ENCODE measurements around the gene HLA-DQA1. TPM values are rescaled to one million over a fixed set of nuclear protein-coding genes. Genes with fewer than 3 reads are reported as not detected.

Gene HLA-DQA1
- total RNA-seq, 3 donors from 2014 or later (not counting 1 experiment from before 2014, with no cell fraction given), result 7.0 to 46.7 (median 39.9) TPM

DNA sequence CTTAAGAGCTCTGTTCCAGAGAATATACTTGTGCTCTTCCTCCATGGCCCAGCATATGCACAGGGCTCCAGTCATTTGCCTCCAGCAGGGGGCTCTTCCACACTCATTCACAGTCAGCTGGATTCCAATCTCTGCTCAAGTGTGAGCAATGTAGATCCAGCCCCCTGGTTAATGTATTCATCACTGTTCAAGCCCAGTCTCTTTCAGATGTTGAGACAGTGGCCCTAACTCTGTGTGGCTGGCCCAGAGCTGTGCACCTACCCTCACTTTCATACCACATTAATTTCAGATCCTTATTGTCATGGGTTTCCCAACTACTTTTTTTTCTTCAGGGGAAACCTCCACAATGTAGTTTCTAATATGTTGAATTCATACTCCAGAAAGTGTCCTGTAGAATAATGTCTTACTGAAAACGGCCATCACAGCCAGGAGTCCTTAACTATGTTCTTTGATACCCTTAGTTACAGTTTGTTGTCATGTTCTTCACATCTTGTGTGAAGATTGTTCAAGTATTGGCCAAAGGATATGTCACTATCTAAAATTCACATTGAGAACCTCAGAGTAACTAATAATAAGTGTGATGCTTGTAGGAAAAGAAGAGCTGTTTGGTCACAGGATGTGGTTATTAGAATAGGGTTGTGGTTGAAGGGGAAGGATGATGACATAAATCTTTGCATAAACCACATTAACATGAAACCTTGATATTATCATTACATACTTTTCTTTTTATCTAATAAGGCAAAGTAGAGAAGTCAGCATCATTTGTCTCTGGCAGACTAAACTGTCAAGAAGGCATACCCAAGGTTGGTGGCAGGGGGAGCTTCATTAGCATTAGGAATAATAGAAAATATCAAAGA lies 14.4 kb upstream of the HLA-DQA1 start:
- peak; percentile 36 for TF ChIP-seq CTCF (IDR thresholded peaks at IDR 0.05)
- Histone ChIP-seq H3K27ac (ENCODE audit: low read length) (peak overlapping the region; percentile 97), H3K4me1 (ENCODE audit: control insufficient read depth, insufficient read depth, low read length) (peaks cover 20% of the 10 kb centered on the region), H3K36me3 (ENCODE audit: control insufficient read depth, insufficient read depth, low read length) (no peaks in the 10 kb centered on the region), H3K27me3 (ENCODE audit: control insufficient read depth, insufficient read depth, low read length) (no peaks in the 10 kb centered on the region), H3K4me3 (ENCODE audit: low read length) (no peak overlapping the region), H3K9me3 (ENCODE audit: control insufficient read depth, insufficient read depth, low read length) (no peaks in the 10 kb centered on the region)
- H3K4me3 Mint-ChIP-seq, result peak overlapping the region; percentile 84
- peaks cover 38 to 52% of the 10 kb centered on the region in 2 donors for H3K4me1 Mint-ChIP-seq
- peak; percentile 37 to 90 for DNase-seq
- peaks cover 3 to 5% of the 10 kb centered on the region in 2 donors for H3K9me3 Mint-ChIP-seq
- WGBS (ENCODE audit: insufficient coverage), result 0% methylated on average over 1 of the region's 1 CpG
- H3K27me3 Mint-ChIP-seq (ENCODE audit: low read depth in 2 of 2), result peaks cover 0 to 2% of the 10 kb centered on the region in 2 donors
- peak overlapping the region; percentile 90 to 99 for H3K27ac Mint-ChIP-seq
- ATAC-seq, result peak; percentile 83 to 86 (median 84)
- peaks cover 7% of the 10 kb centered on the region for H3K36me3 Mint-ChIP-seq
- intact Hi-C loops (cut with micrococcal nuclease), result loop anchor here (1.0 to 2.0 kb wide), 4 partner anchors 12 to 63 kb away; no protein-coding TSS in a partner anchor

DNA sequence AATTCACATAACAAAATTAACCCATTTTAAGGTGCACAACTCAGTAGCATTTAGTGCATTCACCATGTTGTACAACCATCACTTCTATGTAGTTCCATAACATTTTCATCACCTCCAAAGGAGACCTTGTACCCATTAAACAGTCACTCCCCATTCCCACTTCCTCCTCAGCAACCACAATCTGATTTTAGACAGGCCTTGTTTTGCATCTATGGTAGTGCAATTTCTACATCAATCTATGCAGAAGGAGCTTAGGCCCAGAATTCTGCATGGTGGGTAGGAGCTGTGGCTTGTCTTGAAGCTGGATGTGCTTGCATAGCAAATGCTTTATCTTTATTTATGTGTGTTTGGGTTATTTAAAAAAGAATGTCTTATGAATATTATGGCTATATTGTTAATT lies 13.5 kb upstream of the HLA-DQA1 start:
- Mint-ChIP-seq H3K27me3 (ENCODE audit: low read depth in 2 of 2) (no peaks in the 10 kb centered on the region), H3K4me3 (peak overlapping the region; percentile 35), H3K9me3 (no peaks in the 10 kb centered on the region), H3K27ac (peak overlapping the region; percentile 90 to 99), H3K4me1 (peaks cover 42 to 56% of the 10 kb centered on the region in 2 donors), H3K36me3 (no peaks in the 10 kb centered on the region)
- TF ChIP-seq CTCF (IDR thresholded peaks at IDR 0.05), result no peak
- H3K27me3 ChIP-seq (ENCODE audit: control insufficient read depth, insufficient read depth, low read length), result no peaks in the 10 kb centered on the region
- peaks cover 21% of the 10 kb centered on the region for H3K4me1 ChIP-seq (ENCODE audit: control insufficient read depth, insufficient read depth, low read length)
- DNase-seq (peak in 1 of 2 donors; percentile 61), ATAC-seq (no peak)
- intact Hi-C loops (cut with micrococcal nuclease), result loop anchor here (1.0 to 2.0 kb wide), 3 partner anchors 39 to 62 kb away; no protein-coding TSS in a partner anchor
- no peaks in the 10 kb centered on the region for H3K9me3 ChIP-seq (ENCODE audit: control insufficient read depth, insufficient read depth, low read length)
- no peaks in the 10 kb centered on the region for H3K36me3 ChIP-seq (ENCODE audit: control insufficient read depth, insufficient read depth, low read length)
- no peak overlapping the region for H3K4me3 ChIP-seq (ENCODE audit: low read length)
- H3K27ac ChIP-seq (ENCODE audit: low read length), result peak overlapping the region; percentile 90

DNA sequence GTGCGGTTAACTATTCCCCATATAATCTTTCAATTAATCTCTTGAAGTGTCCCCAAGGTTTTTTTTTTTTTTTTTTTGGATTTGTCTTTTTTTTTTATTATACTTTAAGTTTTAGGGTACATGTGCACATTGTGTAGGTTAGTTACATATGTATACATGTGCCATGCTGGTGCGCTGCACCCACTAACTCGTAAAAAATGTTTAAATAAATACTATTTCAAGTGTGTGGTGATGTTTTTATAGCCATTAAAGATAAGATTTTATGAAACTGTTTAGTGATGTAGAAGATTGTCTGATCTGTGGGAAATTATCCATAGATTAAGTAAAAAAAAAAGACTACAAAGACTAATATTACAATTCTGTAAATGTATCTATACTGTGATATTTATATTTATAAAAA lies 12.6 kb upstream of the HLA-DQA1 start:
- Mint-ChIP-seq H3K4me1 (peaks cover 42 to 56% of the 10 kb centered on the region in 2 donors), H3K27me3 (ENCODE audit: low read depth in 2 of 2) (no peaks in the 10 kb centered on the region), H3K36me3 (no peaks in the 10 kb centered on the region), H3K9me3 (no peaks in the 10 kb centered on the region), H3K4me3 (peak overlapping the region; percentile 35), H3K27ac (peak overlapping the region; percentile 90 to 99)
- intact Hi-C loops (cut with micrococcal nuclease), result no loop called here
- peaks cover 21% of the 10 kb centered on the region for H3K4me1 ChIP-seq (ENCODE audit: control insufficient read depth, insufficient read depth, low read length)
- no peak overlapping the region for H3K4me3 ChIP-seq (ENCODE audit: low read length)
- no peaks in the 10 kb centered on the region for H3K36me3 ChIP-seq (ENCODE audit: control insufficient read depth, insufficient read depth, low read length)
- ATAC-seq, result no peak
- no peaks in the 10 kb centered on the region for H3K9me3 ChIP-seq (ENCODE audit: control insufficient read depth, insufficient read depth, low read length)
- H3K27ac ChIP-seq (ENCODE audit: low read length), result peak overlapping the region; percentile 90
- no peak for TF ChIP-seq CTCF (IDR thresholded peaks at IDR 0.05)
- WGBS (ENCODE audit: insufficient coverage), result no CpG with 5 or more reads among the region's 3 CpGs
- DNase-seq, result no peak
- no peaks in the 10 kb centered on the region for H3K27me3 ChIP-seq (ENCODE audit: control insufficient read depth, insufficient read depth, low read length)
